Measurements from ENCODE around the gene KDM6A.
A peak's percentile ranks its signal among the peaks of the same experiment; 100 is the strongest.
"Not testable (repeated sequence)": the region's sequence is repeated elsewhere in the genome, so short reads cannot be mapped to it uniquely, and the experiment has no call there.

The KDM6A gene

GRCh38 chrX:44950471-44951366 lies 77.7 kb downstream of the KDM6A start:
- DNase-seq, result peak; percentile 38
- in situ Hi-C loops (cut with MboI; ENCODE audit: low pct_unique_long_range_greater_than_20kb, low sequenced_read_pairs), result not testable (repeated sequence)

GRCh38 chrX:44951572-44952067 lies 78.6 kb downstream of the KDM6A start:
- in situ Hi-C loops (cut with MboI; ENCODE audit: low pct_unique_long_range_greater_than_20kb, low sequenced_read_pairs), result no loop called here
- no peak for DNase-seq

DNA sequence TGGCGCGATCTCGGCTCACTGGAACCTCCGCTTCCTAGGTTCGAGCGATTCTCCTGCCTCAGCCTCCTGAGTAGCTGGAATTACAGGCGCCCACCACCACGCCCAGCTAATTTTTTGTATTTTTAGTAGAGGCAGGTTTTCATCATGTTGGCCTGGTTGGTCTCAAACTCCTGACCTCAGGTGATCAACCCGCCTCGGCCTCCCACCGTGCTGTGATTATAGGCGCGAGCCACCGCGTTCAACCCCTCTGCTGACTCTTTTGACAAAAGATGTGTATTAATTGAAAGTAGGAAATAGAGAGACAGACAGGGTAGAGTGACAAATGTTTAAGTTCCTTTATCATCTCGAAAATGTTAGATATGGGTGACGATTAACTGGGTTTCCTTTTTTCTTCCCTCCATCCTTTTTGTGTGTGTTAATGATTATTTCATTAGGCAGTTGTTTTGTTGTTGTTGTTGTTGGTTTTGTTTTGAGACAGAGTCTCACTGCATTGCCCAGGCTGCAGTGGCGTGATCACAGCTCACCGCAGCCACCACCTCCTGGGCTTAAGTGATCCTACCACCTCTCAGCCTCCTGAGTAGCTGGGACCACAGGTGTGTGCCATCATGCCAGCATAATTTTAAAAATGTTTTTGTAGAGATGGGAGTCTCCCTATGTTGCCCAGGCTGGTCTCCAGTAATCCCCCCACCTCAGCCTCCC lies 79.5 kb downstream of the KDM6A start:
- DNase-seq, result no peak
- in situ Hi-C loops (cut with MboI; ENCODE audit: low pct_unique_long_range_greater_than_20kb, low sequenced_read_pairs), result no loop called here

- in situ Hi-C loops (cut with MboI; ENCODE audit: low pct_unique_long_range_greater_than_20kb, low sequenced_read_pairs), result no loop called here
- no peak for DNase-seq
Measured at GRCh38 chrX:44953734-44954502, 80.9 kb downstream of the KDM6A start.

DNA sequence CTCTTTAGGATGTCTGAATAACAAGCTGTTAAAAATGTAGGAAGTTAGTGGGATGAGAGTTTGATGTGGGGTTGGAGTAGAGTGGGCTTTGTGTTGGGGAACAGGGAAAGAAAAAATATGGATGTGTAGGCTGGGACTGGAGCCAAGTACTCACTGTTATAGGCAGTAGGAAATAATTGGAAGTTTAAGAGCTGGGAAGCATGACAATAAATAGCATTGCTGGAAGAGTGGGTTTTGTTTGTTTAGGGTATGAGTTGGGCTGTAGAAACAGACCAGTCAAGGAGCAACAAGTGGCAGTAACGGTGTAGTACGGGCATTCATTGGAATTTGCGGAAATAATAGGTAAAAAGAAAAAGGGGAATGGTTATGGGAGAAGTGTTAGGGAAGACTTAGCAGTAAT lies 81.6 kb downstream of the KDM6A start:
- in situ Hi-C loops (cut with MboI; ENCODE audit: low pct_unique_long_range_greater_than_20kb, low sequenced_read_pairs), result no loop called here
- DNase-seq, result no peak

- in situ Hi-C loops (cut with MboI; ENCODE audit: low pct_unique_long_range_greater_than_20kb, low sequenced_read_pairs), result no loop called here
- no peak for DNase-seq
Measured at GRCh38 chrX:44957848-44958247, 84.9 kb downstream of the KDM6A start.

- DNase-seq, result no peak
- in situ Hi-C loops (cut with MboI; ENCODE audit: low pct_unique_long_range_greater_than_20kb, low sequenced_read_pairs), result no loop called here
Measured at GRCh38 chrX:44958480-44958879, 85.5 kb downstream of the KDM6A start.

DNA sequence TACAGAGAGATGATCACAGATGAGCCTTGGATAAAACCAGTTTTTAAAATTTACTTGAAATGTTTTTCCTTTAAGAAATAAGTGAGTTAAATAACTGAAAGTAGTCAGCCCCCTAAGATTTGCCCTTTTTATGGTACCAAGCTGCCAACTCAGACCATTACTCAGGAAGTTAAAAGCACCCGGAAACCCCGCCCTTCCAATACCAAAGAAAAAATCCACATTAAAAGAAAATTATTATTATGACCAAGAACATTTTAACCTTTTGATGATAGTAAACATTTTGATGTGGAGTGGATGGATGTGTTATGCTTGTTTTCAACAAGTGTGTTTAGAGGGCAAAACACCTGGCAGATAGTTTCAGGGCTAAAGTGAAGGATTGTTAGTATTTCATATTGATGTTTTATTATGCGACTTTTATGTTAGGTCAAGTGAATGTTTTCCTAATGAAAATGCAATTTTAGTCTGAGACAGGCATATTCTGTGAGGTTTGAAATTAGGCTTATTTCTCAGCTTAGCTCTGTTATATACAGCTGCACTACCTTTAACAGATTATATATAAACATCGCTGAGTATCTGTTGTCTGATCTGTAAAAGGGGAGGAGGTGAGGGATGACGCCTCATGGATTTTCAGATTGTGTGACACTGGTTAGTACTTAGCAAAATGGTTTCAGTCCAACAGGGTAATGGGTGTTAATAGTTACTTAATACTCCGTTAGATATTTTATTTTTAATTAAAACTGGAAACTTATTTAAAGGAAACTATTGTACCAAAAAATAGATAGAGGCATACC lies 89.0 kb downstream of the KDM6A start:
- no peak for DNase-seq
- in situ Hi-C loops (cut with MboI; ENCODE audit: low pct_unique_long_range_greater_than_20kb, low sequenced_read_pairs), result no loop called here

DNA sequence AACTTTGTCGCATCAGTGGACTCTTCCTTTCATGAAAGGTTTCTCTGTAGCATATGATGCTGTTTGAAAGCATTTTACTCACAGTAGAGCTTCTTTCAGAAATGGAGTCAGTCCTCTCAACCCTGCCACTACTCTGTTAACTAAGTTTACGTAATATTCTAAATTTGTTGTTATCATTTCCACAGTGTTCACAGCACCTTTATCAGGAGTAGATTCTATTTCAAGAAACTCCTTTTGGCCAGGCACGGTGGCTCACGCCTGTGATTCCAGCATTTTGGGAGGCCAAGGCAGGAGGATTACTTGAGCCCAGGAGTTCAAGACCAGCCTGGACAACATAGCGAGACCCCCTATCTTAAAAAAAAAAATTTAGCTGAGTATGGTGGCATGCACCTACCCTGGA lies 90.0 kb downstream of the KDM6A start:
- in situ Hi-C loops (cut with MboI; ENCODE audit: low pct_unique_long_range_greater_than_20kb, low sequenced_read_pairs), result no loop called here

DNA sequence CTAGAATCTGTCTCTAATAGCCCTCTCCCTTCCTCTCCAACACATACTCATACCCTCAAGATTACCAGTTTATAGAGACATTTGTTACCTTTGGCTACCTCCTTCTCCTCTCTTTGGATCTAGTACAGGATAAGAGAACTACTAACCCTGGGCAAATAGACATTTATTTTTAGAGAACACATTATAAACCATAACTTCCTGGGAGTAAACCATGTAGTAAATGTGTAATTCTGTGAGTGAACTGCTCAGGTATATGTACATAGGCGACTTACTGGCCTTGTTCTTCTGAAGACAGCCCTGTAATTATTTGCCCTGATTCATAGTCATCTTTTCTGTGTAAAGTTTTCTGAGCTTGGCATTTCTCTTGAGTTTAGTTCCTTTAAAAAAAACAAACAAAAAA lies 94.2 kb downstream of the KDM6A start:
- in situ Hi-C loops (cut with MboI; ENCODE audit: low pct_unique_long_range_greater_than_20kb, low sequenced_read_pairs), result no loop called here

More for the DNA sequence above, 90.0 kb downstream of the KDM6A start:
- DNase-seq, result no peak

DNA sequence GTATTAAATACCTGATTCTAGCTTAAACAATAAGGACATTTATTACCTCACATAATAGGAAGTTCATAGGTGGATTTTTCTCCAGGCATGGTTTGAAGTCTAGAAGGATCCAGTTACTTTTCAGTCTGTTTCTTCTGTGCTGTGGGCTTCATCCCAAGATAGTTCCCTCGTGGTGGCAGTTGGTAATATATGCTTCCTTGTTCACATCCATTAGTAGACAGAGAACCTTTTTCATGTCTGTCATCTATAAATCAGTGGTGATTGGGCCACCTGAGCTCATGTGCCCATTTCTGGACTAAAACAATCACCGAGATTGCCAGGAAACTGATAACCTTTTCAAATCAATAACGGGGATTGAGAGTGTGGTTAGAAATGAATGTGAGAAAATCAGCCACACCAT lies 97.7 kb downstream of the KDM6A start:
- in situ Hi-C loops (cut with MboI; ENCODE audit: low pct_unique_long_range_greater_than_20kb, low sequenced_read_pairs), result no loop called here

More for the DNA sequence above, 94.2 kb downstream of the KDM6A start:
- DNase-seq, result no peak

DNA sequence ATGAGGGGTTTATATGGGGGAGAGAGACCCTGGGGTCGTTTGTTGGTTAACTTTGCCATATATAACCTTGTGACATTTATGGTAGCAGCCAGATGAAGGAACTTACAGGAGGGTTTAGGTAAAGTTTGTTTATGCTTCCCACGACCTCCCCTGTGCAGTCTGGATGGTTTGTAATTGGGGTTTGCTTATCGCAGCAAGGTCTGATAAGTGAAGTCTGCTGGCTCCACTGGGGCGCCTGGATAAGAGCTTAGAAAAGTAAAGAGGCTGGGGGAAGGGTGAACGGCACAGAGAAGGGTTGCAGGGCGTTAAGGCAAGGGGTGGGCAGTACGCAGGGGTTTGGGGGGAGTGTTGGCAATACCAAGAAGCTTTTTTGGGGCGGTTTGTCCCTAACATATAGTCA lies 98.7 kb downstream of the KDM6A start:
- in situ Hi-C loops (cut with MboI; ENCODE audit: low pct_unique_long_range_greater_than_20kb, low sequenced_read_pairs), result no loop called here
- DNase-seq, result no peak

More for the DNA sequence above, 97.7 kb downstream of the KDM6A start:
- DNase-seq, result no peak

DNA sequence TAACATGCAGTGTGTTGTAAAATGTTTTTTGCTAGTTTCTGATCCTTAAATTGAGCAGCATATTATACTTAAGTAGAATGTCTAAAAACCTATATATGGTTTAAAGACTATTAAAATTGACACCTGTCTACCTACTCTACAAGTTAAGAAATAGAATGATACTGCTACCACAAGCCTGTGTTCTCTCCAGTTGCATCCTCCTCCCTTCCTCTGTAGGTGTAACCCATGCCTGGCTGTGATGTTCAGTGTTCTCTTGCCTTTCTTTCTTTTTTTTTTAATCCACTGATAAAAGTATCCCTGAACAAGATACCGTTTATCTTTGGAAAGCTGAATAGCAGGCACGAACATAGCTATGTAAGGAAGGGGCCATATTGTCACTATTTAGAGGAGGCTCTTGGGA lies 99.1 kb downstream of the KDM6A start:
- no peak for DNase-seq
- in situ Hi-C loops (cut with MboI; ENCODE audit: low pct_unique_long_range_greater_than_20kb, low sequenced_read_pairs), result no loop called here

- in situ Hi-C loops (cut with MboI; ENCODE audit: low pct_unique_long_range_greater_than_20kb, low sequenced_read_pairs), result no loop called here
- DNase-seq, result no peak
Measured at GRCh38 chrX:44973420-44973932, 100.5 kb downstream of the KDM6A start.

DNA sequence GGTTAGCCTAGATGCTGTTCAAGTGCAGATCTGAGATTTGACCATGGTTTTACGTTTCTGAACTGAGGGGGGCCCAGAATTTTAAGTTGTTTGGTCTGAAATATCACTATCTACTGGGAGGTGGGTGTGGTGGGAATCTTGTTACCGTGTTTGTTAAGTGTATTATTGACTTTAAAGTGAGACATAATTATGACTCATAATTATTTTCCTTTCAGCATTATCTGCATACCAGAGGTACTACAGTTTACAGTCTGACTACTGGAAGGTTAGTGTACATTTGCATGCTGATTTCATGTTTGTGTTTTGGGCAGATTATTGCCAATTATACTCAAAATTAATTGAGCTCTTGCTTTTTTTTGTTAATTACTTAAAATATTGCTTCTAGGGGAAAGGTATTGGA lies 101.5 kb downstream of the KDM6A start:
- in situ Hi-C loops (cut with MboI; ENCODE audit: low pct_unique_long_range_greater_than_20kb, low sequenced_read_pairs), result no loop called here

GRCh38 chrX:44975666-44976263 lies 102.8 kb downstream of the KDM6A start:
- DNase-seq, result peak; percentile 70
- in situ Hi-C loops (cut with MboI; ENCODE audit: low pct_unique_long_range_greater_than_20kb, low sequenced_read_pairs), result no loop called here

More for the DNA sequence above, 101.5 kb downstream of the KDM6A start:
- DNase-seq, result no peak

GRCh38 chrX:44978976-44979375 lies 106.0 kb downstream of the KDM6A start:
- DNase-seq, result no peak
- in situ Hi-C loops (cut with MboI; ENCODE audit: low pct_unique_long_range_greater_than_20kb, low sequenced_read_pairs), result no loop called here

GRCh38 chrX:44980403-44980802 lies 107.4 kb downstream of the KDM6A start:
- in situ Hi-C loops (cut with MboI; ENCODE audit: low pct_unique_long_range_greater_than_20kb, low sequenced_read_pairs), result no loop called here
- no peak for DNase-seq

Measured in KBM-7 (cell line).